ENCODE data around the gene KRTAP13-3.

GRCh38 chr21:30448514-30448913 lies 22.8 kb upstream of the KRTAP13-3 start:
- TF ChIP-seq MYBL2 (IDR thresholded peaks at IDR 0.05; ENCODE audit: low read depth) (no peak), MYBL2 (CRISPR knock-in tag; IDR thresholded peaks at IDR 0.05; ENCODE audit: borderline replicate concordance) (no peak), ETS1 (conservative IDR thresholded peaks at IDR 0.05; ENCODE audit: control insufficient read depth, low read depth, low read length) (no peak), CEBPB (tag; IDR thresholded peaks at IDR 0.05) (no peak), EZH2 (IDR thresholded peaks at IDR 0.05; ENCODE audit: borderline replicate concordance, low read depth, low read length) (no peak), CTCF (IDR thresholded peaks at IDR 0.05 in 2 of 3, conservative IDR thresholded peaks at IDR 0.05 in 1 of 3; ENCODE audit: insufficient read depth in 2 of 3, low read depth in 1 of 3, low read length in 3 of 3) (no peak), TAF1 (IDR thresholded peaks at IDR 0.05; ENCODE audit: control insufficient read depth, extremely low read depth, insufficient read depth, low read length, severe bottlenecking) (no peak), ZNF274 (IDR thresholded peaks at IDR 0.05; ENCODE audit: borderline replicate concordance, low read depth, low read length) (no peak), POLR2A (conservative IDR thresholded peaks at IDR 0.05) (no peak), AFF4 (CRISPR knock-in tag; IDR thresholded peaks at IDR 0.05) (no peak), LCOR (CRISPR knock-in tag; IDR thresholded peaks at IDR 0.05) (no peak), NFIC (IDR thresholded peaks at IDR 0.05) (no peak)
